Measurements from ENCODE around the gene BOD1L2. TPM values are rescaled to one million over a fixed set of nuclear protein-coding genes. Genes with fewer than 3 reads are reported as not detected.

Gene BOD1L2
- total RNA-seq, 1 donor from 2014 or later, result not detected

DNA sequence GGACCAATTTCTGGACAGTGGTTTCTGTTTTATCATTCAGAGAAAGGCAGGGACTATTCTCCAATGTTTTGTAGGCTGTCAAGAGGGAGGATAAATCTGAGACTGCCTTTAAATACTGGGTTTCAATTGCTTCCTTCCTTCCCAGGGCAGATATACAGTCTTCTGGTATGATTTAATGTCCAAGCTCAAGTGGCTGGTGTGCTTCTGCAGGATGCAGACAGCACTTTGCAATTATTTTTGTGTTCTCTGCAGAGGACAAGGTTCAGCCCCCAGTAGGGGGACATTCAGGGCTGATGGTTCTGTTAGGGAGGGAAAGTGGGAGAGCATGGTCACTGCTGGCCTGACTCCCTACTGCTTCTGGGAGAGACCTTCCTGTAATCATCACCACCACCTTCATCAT lies 4.6 kb upstream of the BOD1L2 start:
- Histone ChIP-seq H3K9me3 (no peaks in the 10 kb centered on the region), H3K36me3 (no peaks in the 10 kb centered on the region), H3K27ac (no peak overlapping the region), H3K27me3 (no peaks in the 10 kb centered on the region), H3K4me3 (no peak overlapping the region), H3K4me1 (no peaks in the 10 kb centered on the region)
- no peak for DNase-seq (ENCODE audit: low spot score in 2 of 2)
- TF ChIP-seq CTCF (IDR thresholded peaks at IDR 0.05), result no peak
- intact Hi-C loops (cut with DNase I), result no loop called here

DNA sequence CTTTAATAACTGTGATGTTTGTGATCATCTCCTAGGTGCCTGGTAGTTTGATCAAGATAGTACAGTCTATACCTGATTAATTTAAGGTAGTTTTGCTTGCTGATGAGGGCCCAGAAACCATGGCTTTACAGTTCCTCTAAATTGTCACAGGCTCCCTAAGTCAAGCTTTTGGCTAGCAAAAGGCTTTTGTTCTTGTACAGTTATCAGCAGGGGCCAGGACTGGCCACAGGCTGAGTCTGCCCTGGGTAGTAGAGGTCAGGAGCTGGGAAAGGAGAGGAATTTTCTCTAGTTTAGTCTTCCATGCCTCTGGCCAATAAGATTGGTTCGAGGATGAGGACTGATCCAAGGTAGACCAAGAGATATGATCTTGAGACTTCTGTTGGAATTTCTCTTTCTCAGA lies 3.6 kb upstream of the BOD1L2 start:
- Histone ChIP-seq H3K36me3 (no peaks in the 10 kb centered on the region), H3K9me3 (no peaks in the 10 kb centered on the region), H3K4me1 (no peaks in the 10 kb centered on the region), H3K27me3 (no peaks in the 10 kb centered on the region), H3K27ac (no peak overlapping the region), H3K4me3 (no peak overlapping the region)
- intact Hi-C loops (cut with DNase I), result no loop called here
- no peak for DNase-seq (ENCODE audit: low spot score in 2 of 2)
- no peak for TF ChIP-seq CTCF (IDR thresholded peaks at IDR 0.05)

DNA sequence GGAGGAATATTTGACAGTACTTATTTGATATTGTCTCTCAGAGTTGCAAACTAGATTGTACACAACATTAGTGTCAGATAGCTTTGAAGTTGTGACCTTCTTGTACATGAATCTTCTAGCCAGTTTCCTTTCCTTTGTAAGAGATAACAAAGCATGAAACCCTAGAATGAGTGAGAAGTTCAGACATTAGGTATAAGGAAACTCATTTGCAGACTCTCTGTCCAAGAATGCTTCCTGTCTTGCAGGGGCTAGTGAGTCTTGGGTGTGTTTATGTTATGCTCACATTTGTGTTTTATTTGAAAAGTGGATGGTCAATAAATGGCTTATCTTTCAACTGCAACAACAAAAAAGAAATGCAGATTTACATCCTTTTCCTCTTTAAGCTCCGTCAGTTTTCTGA lies 1.4 kb downstream of the BOD1L2 start:
- H3K27me3 ChIP-seq, result no peaks in the 10 kb centered on the region
- DNase-seq (ENCODE audit: low spot score in 2 of 2), result no peak
- no peaks in the 10 kb centered on the region for H3K4me1 ChIP-seq
- H3K9me3 ChIP-seq, result no peaks in the 10 kb centered on the region
- no peaks in the 10 kb centered on the region for H3K36me3 ChIP-seq
- TF ChIP-seq CTCF (IDR thresholded peaks at IDR 0.05), result no peak
- H3K27ac ChIP-seq, result no peak overlapping the region
- intact Hi-C loops (cut with DNase I), result no loop called here
- H3K4me3 ChIP-seq, result no peak overlapping the region

DNA sequence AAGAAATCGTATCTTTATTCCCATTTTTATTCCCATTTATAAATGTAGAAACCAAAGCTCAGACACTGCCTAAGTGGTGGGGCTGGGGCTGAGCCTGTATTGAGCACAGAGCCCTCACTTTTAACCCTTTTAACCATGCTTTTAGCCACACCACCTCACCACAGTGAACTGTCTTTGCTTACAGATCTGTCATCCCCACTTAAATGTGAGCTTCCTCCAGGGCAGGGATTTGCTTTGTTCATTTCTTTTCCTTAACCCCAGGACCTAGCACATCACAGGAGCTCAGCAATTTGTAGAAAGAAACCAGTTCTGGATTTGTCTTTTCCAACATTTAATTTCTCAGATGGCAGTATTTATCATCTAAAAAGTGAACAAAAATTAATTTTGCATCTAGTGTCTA lies 2.2 kb downstream of the BOD1L2 start:
- intact Hi-C loops (cut with DNase I), result no loop called here
- Histone ChIP-seq H3K4me1 (no peaks in the 10 kb centered on the region), H3K27me3 (no peaks in the 10 kb centered on the region), H3K4me3 (no peak overlapping the region), H3K9me3 (no peaks in the 10 kb centered on the region), H3K36me3 (no peaks in the 10 kb centered on the region), H3K27ac (no peak overlapping the region)
- no peak for TF ChIP-seq CTCF (IDR thresholded peaks at IDR 0.05)
- DNase-seq (ENCODE audit: low spot score in 2 of 2), result no peak

GRCh38 chr18:57149531-57149930 lies 2.6 kb downstream of the BOD1L2 start:
- H3K4me3 ChIP-seq, result no peak overlapping the region
- intact Hi-C loops (cut with DNase I), result no loop called here

More at GRCh38 chr18:57149531-57149930, 2.6 kb downstream of the BOD1L2 start:
- H3K27ac ChIP-seq, result no peak overlapping the region
- DNase-seq (ENCODE audit: low spot score in 2 of 2), result no peak
- no peaks in the 10 kb centered on the region for H3K27me3 ChIP-seq
- no peaks in the 10 kb centered on the region for H3K9me3 ChIP-seq
- H3K4me1 ChIP-seq, result no peaks in the 10 kb centered on the region
- TF ChIP-seq CTCF (IDR thresholded peaks at IDR 0.05), result no peak
- no peaks in the 10 kb centered on the region for H3K36me3 ChIP-seq

Measured in ascending aorta (tissue), 2 donors.